NK-92 treated with Interleukin-12 subunit alpha and Interleukin-12 subunit beta, amount 100 ng/mL, for 24 hours (cell line): ENCODE measurements around the gene CCNJL.

Source experiments
- DNase-seq: peaks from one replicate; lab custom pipeline; 2025; lab: John Stamatoyannopoulos, UW

The CCNJL gene

DNA sequence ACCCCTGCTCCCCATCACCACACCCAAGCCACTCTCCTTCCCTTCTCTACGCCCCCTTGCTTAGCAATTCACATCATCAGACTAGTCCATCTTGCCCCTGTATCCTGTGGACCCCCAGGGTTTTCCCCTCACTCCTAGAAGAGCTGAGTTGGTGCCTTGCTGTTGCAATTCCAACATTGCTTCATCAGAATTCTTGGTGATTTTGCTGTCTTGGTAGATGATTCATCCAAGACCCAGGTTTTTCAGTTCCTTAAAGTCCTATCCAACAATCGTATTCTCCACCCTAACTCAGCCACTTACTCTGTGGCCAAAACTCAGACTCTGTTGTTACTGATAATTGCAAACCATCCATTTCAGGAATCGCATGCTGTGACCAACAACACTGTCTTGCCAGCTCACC lies 21.4 kb upstream of the CCNJL start:
- DNase-seq, result no peak

DNA sequence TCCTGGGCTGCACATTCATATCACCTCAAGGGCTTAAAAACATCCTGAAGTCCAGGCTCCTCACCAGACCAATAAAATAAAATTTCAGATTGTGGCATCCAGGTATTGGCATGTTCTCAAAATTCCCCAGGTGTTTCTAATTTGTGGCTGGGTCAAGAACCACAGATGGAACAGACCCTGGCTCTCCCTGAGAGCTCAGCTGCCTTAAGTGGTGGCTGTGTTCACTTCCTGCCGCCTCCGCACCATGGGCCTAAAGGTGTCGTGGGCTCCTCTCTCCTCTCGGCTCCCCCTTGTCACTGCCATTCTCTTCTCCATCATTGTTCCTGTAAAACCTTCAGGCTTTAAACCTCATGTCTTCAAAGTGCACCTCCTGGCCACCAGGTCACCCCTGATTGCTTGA lies 17.8 kb upstream of the CCNJL start:
- no peak for DNase-seq

DNA sequence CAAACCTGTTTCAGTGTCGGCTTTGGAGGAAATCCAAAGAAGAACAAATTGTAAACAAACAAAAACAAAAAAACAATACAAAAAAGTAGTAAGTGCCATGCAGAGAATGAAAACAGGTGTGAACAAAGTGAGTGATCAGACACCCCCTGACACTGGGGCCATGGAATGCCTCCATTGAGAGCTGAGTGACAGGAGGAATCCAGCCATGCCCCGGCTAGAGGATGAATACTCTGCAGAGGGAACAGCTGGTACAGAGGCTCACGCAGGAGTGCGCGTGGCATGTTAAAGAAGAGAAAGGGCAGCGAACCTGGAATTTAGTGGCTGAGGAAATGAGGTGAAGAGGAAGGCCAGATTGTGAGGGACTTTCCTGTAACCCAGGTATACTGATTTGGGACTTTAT lies 15.5 kb upstream of the CCNJL start:
- no peak for DNase-seq

DNA sequence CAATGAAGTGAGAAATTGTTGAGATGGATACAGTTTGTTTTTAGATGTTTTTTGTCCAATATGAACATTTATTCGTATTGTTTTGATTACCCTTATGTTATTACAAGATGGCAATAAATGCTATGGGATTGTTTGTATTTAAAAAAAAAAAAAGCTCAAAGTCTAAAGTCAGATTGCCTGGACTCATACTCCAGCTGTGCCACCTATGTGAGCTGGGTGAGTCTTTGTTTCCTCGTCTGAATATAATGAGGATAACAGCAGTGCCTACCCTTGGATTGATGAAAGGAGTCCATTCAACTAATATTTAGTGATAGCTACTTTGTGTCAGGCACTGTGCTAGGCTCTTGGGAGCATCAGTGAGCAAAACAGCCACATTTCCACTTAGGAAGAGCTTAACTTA lies 14.6 kb upstream of the CCNJL start:
- no peak for DNase-seq

DNA sequence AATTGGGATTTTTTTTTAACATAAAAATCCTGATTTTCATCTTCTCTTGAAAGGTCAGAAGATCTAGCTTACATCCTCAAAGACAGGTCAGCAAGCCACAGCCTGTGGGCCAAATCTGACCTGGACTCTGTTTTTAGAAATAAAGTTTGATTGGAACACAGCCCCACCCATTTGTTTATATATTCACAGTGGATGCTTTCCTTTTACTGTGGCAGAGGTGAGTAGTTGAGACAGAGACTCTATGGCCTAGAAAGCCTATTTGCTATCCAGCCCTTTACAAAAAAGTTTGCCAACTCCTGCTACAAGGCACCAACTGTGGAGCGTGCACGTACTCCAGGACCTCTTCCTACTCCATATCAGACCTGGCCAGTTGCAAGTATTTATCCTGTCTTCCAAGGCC lies 13.4 kb upstream of the CCNJL start:
- DNase-seq, result no peak

DNA sequence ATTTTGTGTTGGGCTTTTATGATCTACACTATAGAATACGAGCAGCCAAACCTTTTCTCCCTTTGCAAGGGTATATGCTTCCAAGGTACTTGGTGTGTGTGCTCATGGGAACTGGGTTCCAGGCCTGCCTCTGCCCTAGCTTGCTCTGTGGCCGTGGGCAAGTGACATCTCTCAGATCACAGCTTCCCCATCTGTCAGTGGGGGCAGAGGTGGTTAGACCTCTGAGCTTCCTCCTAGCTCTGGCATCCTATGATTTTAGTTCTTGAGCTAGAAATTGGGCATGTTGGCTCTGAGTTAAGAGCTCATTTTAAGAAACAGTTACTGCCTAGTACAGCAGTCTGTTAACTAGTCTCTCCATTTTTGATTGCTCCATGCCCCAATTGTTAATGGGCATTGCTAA lies 12.5 kb upstream of the CCNJL start:
- DNase-seq, result no peak

DNA sequence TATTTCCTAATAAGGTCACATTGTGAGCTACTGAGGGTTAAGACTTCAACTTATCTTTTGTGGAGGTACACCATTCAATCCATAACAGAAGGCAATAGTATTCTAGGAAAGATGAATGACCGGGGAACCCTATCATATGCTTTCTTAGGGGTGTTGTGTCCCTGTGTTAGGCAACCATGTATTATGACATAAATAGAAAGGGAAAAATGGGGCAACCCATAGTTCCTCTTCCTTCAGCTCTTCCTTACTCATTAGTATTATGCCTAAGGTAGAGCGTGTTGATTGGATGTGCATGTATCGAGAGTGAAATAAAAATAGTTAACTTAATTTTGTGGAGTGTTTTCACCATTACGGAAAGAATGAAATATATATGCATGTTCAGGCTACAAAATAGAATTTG lies 6.0 kb upstream of the CCNJL start:
- no peak for DNase-seq

DNA sequence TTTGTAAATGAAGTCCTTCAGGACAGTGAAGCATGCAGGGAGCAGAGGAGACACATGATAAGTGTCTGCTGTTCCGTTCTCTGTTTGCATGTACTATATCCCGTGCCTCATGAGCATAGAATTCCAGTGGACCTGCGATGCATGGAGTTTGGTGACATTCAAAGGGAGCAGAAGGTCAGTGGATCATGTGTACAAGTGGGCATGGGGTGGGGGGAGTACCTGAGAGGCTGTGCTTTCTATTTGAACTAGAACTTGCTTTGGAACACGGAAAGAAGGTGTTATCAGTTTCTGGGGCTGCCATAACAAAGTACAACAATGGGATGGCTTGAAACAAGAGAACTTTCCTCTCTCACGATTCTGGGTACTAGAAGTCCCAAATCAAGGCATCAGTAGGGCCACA lies 5.1 kb upstream of the CCNJL start:
- DNase-seq, result no peak

DNA sequence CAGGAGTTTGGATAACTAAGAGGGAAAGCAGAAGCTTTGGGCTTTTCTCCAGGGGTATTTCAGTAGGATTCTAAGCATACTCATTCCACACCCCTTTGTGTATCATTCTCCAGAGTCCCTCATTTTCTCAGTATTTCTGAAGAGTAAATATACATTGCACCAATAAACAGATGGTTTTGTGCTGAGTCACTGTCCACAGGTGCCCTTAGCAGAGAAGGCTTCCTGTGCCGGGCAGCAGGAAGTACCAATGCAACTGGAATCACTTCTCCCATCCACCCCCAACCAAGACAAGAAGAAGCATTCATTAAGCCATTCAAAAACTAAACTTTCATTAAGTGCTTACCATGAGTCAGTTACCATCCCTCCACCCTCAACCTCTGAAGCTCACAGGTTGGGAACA lies 3.6 kb upstream of the CCNJL start:
- peak; percentile 25 for DNase-seq

DNA sequence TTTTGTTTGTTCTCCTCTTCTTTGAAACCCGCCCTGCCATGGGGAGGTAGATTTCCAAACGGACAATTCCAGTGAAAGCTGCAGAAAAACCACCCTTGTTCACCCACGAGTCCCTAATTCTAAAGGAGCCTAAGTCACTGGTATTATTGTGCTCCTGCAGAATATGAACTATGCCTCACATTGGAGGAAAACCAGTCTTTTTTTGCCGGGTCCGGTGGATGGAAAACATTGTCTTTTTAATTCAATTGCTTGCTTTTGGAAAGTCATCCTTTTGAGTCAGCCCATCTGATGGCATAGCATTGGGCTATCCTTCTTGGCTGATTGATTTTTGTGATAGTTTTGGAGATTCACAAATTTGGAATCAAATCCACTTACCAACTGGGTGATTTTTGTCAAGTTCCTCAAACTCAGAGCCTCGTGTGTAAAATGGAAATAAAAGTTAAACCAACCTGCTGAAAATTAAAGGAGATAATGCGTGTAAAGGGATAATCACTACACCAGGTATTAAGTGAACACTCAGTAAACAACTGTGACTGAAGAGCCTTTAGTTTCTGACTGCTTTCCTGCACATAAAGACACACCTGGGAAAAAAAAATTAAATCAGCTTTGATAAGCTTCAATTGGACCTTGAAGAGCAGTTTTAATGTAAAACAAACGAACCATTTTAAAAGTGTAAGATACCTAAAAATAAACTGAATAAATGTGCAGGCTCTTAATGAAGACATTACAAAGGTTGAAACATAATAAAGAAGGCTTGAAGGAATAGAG lies 780 bp upstream of the CCNJL start:
- DNase-seq, result no peak

DNA sequence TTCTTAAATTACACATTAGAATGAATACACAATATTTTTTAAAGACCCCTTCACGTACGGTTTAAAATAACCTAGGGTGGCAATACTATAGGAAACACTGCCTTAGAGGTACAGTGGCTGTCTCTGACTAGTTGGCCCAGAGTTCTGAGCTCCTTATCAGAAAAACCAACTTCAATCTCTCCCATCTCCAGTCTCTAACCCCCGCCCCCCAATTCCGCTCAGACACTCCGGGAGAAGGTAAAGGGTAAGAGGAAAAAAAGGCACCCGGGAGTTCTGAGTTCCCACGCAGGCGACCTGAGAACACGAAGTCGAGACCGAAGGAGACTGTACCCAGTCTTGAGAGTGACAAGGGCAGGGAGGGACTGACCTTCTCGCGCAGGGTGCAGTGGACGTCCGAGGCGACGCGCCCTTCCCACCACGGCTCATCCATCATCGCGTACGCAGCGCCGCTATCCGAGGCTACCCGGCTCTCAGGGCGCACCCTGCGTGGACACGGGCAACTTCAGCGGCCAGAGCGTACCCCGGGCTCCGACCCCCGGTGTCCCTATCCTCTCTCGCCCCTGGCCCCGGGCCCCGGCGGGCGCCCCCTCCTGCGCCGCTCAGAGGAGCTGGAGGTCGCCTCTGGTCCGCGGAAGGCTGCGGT lies 752 bp downstream of the CCNJL start:
- no peak for DNase-seq

DNA sequence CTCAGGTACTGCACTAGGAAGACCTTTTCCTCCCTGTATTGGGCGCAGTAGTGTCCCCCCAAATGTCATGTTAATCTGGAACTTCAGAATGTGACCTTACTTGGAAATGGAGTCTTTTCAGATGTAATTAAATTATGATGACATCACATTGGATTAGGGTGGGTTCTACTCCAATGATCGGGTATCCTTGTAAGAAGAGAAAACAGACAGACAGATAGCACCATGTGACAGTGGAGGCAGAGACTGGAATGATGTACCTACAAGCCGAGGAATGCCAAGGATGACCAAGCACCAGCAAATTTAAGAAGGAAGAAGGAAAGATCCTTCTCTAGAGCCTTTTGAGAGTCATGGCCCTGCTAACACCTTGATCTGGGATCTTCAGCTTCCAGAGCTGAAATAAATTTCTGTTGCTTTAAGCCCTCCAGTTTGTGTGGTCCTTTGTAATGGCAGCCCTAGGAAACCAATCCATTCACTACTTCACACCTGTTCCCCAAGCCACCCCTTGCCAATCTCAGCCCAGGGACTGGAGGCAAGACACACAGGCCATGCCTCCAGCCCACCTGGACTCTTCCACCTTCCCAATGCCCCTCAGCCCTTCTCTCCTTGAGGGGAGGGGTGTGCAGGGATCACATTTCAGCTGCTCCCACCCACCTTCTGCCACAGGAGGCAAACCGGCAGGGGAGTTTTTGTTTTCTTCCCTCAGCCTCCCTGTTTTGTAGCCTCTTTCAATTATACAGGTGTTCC lies 1.6 kb downstream of the CCNJL start:
- no peak for DNase-seq

DNA sequence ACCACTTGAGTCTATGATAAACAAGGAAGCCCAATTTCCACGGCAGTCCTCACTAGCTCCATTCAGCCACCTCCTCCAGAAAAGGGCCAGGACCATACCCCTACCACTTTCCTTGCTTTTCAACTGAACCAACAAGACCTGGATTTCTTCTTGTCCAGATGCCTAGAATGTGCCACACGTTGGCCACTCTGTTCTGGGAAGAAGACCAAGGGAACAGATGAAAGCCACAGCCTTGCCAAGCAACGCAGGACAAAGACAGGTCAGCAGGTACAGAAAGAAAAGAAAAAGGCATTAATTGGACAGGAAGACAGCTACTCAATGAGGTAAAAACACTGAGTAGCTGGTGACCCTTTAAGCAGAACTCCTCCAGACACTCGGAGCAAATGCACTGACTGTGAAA lies 2.2 kb downstream of the CCNJL start:
- DNase-seq, result no peak

DNA sequence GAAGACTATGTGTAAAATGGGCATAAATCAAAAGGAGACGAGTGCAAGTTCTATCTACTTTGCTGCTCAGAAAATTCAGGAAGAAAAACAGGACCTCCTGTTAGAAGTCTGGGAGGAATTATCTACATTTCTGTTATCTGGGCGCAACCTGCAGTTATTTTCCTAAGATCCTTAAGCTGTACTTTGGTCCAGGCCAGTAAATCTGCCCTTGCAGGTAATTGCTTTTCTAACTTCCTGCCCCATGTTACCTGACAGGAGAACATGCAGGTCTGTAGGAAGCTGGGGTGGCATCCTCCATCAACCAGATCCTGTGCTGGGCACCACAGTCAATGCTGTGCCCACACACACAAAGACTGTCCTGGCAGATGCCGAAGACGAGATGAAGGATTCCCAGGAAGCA lies 5.7 kb downstream of the CCNJL start:
- DNase-seq, result no peak

DNA sequence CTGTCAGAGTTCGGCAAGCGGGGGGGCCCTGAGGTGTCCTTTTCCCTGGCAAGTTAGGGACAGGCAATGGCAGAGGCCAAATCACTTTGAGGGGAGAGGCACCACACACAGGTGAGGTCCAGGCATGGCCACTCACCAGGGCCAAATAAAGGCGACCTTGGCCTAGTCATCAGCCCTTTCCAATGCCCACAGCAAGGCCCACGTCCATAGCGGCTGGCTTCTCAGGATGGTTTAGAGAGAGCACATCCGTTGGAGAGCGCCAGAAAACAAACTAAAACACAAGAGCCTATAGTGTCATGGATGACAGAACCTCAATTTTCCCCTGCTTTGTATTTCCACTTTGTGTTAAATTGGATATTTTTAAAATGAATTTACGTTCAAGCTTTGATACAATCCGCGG lies 7.0 kb downstream of the CCNJL start:
- DNase-seq, result no peak

DNA sequence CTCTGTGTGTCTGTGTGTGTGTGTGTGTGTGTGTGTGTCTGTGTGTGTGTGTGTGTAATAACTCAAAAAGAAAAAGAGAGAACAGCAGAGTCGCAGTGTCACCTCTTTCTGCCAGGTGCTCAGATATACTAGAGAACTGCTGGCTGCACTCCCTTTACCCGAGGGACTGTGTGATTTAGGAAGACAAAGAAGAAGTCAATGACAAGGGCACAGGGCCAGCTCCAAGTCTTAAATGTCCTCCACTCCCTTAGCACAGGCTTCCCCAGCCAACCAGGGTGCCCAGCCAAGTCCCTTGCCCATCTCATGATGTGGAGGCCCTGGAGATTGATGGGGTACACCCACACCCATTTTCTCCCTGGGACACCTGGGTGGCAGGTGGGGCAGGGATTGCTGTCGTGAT lies 8.7 kb downstream of the CCNJL start:
- no peak for DNase-seq

DNA sequence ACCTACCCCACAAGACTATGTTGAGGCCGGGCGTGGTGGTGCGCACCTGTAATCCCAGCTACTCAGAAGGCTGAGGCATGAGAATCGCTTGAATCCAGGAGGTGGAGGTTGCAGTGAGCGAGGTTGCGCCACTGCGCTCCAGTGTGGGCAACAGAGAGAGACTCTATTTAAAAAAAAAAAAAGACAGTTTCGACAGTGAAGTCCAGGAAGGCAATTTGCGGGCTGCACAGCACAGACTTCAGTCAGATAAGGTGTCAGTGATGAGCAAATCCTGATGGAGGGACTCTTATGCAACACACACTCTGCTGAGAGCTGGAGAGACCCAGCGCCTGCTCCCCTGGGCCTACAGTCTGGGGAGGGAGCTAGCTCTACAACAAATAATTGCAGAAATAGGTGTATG lies 14.2 kb downstream of the CCNJL start:
- peak; percentile 26 for DNase-seq

DNA sequence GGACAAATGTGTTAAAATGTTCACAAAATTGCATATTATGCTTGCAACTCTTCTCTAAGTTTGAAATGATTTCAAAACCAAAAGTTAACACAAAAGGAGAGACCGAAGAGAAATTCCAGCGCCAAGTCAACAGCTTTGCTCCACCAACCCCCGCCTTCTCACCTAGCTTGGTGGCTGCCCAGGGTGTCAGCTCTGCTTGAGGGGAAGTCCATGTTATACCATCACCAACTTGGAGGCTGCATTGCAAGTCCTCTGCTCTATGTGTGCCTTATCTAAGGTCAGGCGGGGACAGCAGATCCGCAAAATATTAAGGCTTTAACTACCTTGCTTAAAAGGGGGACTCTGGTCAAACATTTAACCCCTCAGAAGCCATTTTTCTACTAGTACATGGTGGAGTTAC lies 14.6 kb downstream of the CCNJL start:
- DNase-seq, result peak; percentile 53

DNA sequence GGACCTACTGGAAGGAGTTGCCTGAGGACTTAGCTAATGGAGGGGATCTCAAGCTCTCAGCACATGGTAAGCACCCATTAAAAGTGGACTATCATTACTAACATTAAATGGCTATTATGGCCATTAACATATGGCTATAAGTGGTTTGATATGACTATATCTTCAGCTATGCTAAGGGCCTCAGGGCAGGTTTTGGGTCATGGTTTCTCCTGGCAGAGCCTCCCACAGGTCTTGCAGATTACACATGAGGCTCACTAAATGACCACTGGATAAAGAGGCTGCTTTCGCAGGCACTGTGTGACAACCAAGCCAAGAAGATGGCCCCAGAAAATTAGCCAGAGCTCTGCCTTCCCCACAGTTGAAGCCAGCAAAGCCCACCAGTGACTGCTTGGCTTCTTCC lies 15.4 kb downstream of the CCNJL start:
- DNase-seq, result no peak

DNA sequence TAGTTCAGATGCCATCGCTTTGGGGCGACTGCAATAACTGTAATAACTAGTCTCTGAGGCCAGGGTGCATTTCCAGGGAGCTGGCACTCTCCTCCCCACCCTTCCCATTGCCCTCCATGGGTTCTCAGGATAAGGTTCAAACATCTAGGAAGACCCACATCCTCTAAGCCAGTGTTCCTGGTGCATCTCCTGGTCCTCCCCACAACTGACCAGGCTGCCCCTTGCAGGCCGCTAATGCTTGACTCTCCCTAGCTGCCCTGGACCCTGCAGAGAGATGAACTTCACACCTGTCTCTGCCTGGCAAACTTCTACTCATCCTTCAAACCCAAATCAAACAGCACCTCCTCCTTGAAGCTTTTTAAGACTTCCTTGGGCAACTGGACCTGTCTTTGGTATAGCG lies 15.9 kb downstream of the CCNJL start:
- no peak for DNase-seq

DNA sequence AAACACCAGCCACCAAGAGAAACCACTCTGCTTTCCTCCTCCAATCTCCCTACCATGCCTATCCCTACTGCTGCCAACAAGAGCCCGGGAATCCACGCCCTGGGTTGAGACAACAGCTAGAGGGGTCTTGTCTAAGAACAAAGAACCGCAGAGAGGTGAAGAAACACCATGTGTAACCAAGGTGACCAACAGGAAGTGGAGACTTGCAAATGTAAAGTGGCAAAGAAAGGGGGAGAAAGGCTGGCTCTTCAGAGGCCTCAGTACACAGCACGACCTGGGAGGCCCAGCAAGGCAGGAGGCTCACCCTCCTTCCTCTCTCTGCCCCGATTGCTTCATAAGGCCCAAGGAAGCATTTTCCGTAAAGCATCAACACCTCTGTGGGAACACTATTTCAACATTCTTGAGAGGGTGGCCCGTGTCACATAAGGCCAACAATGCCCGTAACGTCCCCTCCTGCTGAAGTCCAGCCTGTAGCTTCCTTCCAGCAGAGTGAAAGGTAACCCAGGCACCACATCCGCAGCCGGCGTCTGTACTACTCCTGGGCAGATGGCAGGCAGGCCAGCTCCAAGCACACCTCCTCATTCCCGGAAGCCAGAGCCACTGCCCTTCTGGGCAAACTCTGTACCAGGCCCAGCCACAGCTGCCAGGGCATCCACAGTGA lies 18.3 kb downstream of the CCNJL start:
- peak; percentile 75 for DNase-seq

DNA sequence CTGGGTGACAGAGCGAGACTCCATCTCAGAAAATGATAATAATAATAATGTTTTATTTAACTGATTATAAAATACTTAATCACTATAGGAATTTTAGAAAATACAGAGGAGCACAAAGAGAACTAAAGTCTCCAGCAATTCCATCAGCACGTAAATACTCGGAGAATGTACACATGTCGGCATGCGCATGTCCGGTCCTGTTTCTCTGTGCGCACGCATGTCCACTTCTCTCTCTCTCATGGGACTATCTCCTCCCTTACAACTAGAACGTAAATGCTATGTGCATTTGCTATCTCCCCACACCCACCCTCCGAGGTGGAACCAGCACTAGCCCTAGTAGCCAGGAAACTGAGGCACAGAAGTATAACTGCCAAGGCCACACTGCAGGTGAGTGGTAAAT lies 19.0 kb downstream of the CCNJL start:
- DNase-seq, result no peak

DNA sequence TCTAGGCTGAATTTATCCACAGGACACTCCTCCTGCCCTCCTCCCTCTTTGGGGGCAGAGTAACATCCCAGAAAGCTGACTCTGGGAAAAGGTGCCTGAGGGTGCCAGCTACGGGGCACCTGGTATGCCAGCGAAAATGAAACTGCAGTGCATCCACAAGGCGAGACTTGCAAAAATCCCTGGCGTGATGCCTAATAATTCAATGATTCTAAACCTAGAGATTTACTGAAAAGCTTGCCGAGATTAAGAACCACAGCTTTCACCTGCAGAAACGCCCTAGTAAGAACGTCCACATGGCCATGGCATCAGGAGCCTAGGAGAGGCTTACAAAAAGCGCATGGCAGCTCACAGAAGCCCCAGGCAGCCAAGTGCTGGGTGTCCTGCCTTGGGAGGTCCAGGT lies 20.9 kb downstream of the CCNJL start:
- DNase-seq, result no peak
